NB4 (cell line): ENCODE measurements around the gene RAD51B.

Experiments used
- DNase-seq: peaks from one replicate; pipeline ENCODE4 v3.0.0; 2010; ENCODE audit warnings: low read depth
- H3K4me3 ChIP-seq: one replicate; pipeline ENCODE4 v1.5.1; 2011; ENCODE audit warnings: mild to moderate bottlenecking, low read depth, low read length, moderate library complexity
- CTCF ChIP-seq: IDR thresholded peaks from one replicate; pipeline ENCODE4 v1.5.1; 2012; ENCODE audit warnings: low read depth, low read length
- MAX ChIP-seq: IDR thresholded peaks from 2 replicates; pipeline ENCODE4 v1.6.1; 2011; ENCODE audit warnings: low read depth, low read length
- MYC ChIP-seq: IDR thresholded peaks from 2 replicates; pipeline ENCODE4 v1.6.1; 2011; ENCODE audit warnings: low read depth, low read length
- POLR2A ChIP-seq: IDR thresholded peaks from 2 replicates; pipeline ENCODE4 v1.6.1; 2011; ENCODE audit warnings: mild to moderate bottlenecking; ENCODE audit not compliant: insufficient read length; ENCODE audit errors: extremely low read depth

Gene RAD51B

GRCh38 chr14:68249661-68250451 is 430.3 kb downstream of the RAD51B start:
- TF ChIP-seq MAX (no peak), MYC (no peak), POLR2A (no peak), CTCF (no peak)

GRCh38 chr14:68250927-68251768 is 431.6 kb downstream of the RAD51B start:
- no peak for DNase-seq
- no peak overlapping the region for H3K4me3 ChIP-seq
- no peak for TF ChIP-seq MAX
- TF ChIP-seq POLR2A = no peak
- no peak for TF ChIP-seq MYC
- no peak for TF ChIP-seq CTCF

More at GRCh38 chr14:68249661-68250451, 430.3 kb downstream of the RAD51B start:
- no peak for DNase-seq
- no peak overlapping the region for H3K4me3 ChIP-seq

- no peak for TF ChIP-seq MYC
- no peak for TF ChIP-seq POLR2A
- TF ChIP-seq MAX = no peak
- TF ChIP-seq CTCF = no peak
- DNase-seq = no peak
- H3K4me3 ChIP-seq = no peak overlapping the region
Observed at GRCh38 chr14:68251769-68252100, 432.2 kb downstream of the RAD51B start.

- H3K4me3 ChIP-seq = no peak overlapping the region
- no peak for DNase-seq
- TF ChIP-seq POLR2A (no peak), CTCF (no peak), MAX (no peak), MYC (no peak)
Observed at GRCh38 chr14:68253160-68253780, 433.7 kb downstream of the RAD51B start.

- DNase-seq = no peak
- TF ChIP-seq POLR2A (no peak), MAX (no peak), CTCF (no peak), MYC (no peak)
- no peak overlapping the region for H3K4me3 ChIP-seq
Observed at GRCh38 chr14:68253878-68254528, 434.4 kb downstream of the RAD51B start.
